NCI-H2107 treated with DMSO at 0.1 percent for 48 hours (cell line): ENCODE results near the gene FGF16.
"Not testable (repeated sequence)": the region's sequence is repeated elsewhere in the genome, so short reads cannot be mapped to it uniquely, and the experiment has no call there.

Experiments used
- DNase-seq: peaks from one replicate; lab custom pipeline; 2025; ENCODE audit not compliant: unreplicated experiment; lab: John Stamatoyannopoulos, UW

The FGF16 gene

GRCh38 chrX:77446029-77446585, 1.1 kb upstream of the FGF16 start:
- peak; percentile 58 for DNase-seq

DNA sequence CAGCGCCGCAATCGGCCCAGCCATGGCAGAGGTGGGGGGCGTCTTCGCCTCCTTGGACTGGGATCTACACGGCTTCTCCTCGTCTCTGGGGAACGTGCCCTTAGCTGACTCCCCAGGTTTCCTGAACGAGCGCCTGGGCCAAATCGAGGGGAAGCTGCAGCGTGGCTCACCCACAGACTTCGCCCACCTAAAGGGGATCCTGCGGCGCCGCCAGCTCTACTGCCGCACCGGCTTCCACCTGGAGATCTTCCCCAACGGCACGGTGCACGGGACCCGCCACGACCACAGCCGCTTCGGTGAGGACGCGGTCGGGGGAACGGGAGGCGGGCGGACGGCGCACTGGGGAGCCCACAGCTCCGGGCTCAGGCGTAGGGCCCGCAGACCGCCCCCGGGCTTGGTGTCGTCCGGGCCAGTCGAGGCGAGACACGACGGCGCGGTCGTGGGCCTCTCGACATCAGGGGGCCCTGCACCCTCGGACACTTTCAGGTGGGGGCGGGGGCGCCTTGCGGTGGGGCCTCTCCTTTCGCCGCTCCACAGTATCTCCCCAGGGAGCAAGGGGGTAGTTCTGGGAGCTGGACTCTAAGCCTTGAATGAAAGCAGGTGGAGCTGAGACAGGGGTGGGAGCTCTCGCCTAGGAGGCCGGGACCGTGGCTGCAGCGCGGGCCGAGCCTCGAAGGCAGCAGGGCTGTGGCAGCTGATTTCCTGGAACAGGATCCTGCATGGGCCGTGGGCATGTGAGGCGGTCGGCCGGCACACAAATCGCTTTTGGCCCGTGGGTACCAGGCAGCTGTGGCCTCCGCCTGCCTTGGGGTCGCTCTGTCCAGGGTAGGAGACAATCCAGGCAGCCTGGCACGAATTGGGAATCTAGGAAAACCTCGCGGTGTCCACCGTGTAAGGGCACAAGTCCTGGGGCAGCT, 722 bp downstream of the FGF16 start:
- no peak for DNase-seq

- DNase-seq: no peak
Measured at GRCh38 chrX:77450415-77450814, 3.2 kb downstream of the FGF16 start.

DNA sequence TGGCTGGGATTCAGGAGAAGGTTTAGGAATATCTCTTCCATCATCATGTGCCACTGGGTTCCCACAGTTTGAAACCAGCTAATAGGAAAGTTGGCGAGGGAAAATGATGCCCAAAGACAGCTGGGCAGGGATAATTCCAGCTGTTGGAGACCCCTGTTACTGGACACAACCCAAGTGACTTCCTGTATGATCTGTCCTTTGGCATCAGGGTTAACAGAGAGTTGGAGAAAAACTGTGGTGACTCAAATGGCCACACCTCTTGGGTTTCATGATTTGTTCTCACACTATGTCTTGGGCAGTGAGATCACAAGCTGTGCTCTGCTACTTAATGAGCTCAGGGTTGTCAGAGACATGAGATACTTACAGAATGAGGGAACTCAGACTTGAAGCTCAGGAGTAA, 3.8 kb downstream of the FGF16 start:
- no peak for DNase-seq

GRCh38 chrX:77453190-77453589, 6.0 kb downstream of the FGF16 start:
- DNase-seq: no peak

DNA sequence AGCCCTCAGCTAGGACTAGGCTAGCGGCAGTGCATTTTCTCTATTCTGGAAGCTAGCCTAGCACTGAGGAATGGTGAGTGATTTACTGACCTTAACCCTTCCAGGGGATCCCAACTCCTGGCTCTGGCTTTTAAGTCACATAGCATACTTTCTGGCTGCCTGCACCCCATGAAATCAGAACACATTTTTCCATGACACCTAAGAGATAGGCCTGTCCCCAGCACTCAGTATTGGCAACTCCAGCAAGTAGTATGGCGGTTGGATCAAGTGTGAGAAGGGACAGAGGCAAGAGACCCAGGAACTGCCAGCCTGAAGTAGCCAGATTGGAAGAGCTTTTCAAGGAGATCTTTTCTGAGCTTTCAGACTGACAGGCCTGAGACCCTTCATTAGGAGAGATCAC, 8.2 kb downstream of the FGF16 start:
- no peak for DNase-seq

GRCh38 chrX:77484045-77484444, 36.9 kb downstream of the FGF16 start:
- DNase-seq: no peak

- peak; percentile 33 for DNase-seq
Measured at GRCh38 chrX:77493677-77494553, 46.7 kb downstream of the FGF16 start.

DNA sequence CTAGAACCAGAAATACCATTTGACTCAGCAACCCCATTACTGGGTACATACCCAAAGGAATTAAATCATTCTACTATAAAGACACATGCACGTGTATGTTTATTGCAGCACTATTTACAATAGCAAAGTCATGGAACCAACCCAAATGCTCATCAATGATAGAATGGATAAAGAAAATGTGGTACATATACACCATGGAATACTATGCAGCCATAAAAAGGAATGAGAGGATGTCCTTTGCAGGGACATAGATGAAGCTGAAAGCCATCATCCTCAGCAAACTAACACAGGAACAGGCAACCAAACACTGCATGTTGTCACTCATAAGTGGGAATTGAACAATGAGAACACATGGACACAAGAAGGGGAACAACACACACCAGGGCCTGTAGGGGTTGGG, 53.0 kb downstream of the FGF16 start:
- DNase-seq: not testable (repeated sequence)

- no peak for DNase-seq
Measured at GRCh38 chrX:77502951-77503525, 55.8 kb downstream of the FGF16 start.

DNA sequence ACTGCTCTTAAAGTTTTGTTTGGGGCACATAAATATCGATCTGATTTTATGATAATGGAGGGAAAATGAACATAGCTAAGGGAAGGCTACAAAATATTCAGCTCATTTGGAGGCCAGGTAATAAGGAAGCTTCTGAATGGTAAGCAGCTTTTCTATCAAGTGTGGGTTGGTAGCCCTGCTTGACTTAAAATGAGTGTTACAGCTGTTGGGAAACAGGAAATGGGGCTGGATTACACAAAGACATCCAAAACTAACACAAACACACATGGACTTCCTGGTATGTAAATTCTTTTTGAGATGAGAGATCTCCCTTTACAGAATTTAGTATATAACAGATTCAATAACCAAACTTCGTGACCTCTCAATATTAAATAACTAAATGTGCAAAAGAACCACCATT, 58.0 kb downstream of the FGF16 start:
- DNase-seq: no peak
